ENCODE data around the gene MUC4.
"Not testable (repeated sequence)": the region's sequence is repeated elsewhere in the genome, so short reads cannot be mapped to it uniquely, and the experiment has no call there.

MUC4 gene

DNA sequence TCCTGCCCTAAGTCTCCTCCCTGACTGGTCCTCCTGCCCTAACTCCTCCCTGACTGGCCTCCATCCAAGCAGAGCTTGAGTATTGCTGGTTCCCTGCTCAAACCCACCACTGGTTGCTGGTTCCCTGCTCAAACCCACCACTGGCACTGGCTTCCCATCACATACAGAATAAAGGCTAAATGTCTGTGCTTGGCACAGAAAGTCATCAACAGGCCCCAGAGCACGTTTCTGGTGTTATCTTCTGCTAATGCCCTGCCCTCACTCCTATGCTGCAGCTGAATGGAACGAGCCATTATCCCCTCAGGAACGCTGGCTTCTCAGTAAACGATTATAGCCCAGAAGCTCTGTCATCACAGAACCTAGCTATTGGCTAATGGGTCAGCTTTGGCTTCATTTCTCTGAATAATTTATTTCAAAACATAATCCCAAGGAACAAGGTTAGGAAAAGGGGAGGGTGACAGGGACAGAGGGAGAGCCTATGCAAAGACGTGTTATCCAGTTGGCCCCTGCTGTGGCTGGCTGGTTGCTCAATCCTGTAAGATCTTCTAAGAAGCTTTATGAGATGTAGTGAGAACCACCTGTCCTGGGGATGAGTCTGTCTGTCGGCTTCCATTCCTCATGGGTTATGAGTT is 97.2 kb downstream of the MUC4 start:
- no peak for DNase-seq

DNA sequence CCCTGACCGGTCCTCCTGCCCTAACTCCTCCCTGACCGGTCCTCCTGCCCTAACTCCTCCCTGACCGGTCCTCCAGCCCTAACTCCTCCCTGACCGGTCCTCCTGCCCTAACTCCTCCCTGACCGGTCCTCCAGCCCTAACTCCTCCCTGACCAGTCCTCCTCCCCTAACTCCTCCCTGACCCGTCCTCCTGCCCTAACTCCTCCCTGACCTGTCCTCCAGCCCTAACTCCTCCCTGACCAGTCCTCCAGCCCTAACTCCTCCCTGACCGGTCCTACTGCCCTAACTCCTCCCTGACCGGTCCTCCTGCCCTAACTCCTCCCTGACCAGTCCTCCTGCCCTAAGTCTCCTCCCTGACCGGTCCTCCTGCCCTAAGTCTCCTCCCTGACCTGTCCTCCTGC is 98.6 kb downstream of the MUC4 start:
- not testable (repeated sequence) for DNase-seq

DNA sequence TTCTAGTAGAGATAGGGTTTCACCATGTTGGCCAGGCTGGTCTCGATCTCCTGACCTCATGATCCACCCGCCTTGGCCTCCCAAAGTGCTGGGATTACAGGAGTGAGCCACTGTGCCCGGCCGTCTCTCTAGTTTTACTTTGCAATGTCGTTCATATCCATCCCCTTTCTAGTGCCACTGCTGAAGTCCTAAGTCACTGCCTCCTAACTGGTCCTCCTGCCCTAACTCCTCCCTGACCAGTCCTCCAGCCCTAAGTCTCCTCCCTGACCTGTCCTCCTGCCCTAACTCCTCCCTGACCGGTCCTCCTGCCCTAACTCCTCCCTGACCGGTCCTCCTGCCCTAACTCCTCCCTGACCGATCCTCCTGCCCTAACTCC is 99.2 kb downstream of the MUC4 start:
- not testable (repeated sequence) for DNase-seq

DNA sequence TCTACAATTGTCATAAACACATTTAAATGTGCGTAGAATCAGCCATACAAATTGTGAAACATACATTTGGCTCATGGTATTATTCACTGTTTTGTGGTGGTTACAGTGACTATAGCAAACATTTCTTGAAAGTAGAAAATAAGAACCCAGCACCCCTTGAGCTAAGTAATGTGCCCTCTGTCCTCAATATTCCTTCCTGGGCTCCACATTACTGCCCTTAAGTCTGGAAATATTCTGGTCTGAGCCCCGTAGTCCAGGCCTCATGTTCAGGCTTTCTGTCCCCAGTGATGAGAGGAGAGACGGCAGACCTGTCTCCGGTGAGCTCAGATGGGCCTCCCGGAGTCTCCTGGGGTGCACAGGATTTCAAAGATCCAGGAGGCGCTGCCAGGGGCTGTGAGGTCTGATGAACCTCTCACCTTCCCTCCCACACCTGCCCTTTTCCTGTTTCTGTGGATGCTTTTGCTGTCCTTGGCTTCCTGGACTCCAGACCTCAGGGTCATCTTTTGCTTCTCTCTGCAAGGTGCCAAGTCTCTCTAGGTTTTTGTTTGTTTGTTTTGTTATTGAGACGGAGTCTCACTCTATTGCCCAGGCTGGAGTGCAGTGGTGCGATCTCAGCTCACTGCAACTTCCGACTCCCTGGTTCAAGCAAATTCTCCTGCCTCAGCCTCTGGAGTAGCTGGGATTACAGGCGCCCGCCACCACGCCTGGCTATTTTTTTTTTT is 99.8 kb downstream of the MUC4 start:
- DNase-seq: no peak

DNA sequence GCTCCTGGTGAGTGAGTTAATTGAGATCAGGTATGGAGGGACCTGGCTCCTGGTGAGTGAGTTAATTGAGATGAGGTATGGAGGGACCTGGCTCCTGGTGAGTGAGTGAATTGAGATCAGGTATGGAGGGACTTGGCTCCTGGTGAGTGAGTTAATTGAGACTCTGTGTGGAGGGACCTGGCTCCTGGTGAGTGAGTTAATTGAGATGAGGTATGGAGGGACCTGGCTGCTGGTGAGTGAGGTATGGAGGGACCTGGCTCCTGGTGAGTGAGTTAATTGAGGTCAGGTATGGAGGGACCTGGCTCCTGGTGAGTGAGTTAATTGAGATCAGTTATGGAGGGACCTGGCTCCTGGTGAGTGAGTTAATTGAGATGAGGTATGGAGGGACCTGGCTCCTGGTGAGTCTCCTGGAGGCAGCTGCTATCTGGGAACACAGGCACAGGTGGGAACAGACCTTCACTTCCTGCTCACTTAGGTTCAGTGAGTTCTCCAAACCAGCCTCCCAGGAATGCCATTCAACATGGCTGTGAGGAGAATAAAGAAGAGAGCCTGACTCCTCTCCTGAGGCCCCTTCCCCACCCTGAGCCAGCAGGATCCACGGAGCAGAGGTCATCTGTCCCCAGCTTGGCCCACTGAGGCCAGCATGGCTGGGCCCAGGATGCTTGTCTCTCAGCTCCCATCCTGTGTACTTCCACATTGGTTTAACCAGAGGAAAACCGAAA is 100.5 kb downstream of the MUC4 start:
- DNase-seq: not testable (repeated sequence)

DNA sequence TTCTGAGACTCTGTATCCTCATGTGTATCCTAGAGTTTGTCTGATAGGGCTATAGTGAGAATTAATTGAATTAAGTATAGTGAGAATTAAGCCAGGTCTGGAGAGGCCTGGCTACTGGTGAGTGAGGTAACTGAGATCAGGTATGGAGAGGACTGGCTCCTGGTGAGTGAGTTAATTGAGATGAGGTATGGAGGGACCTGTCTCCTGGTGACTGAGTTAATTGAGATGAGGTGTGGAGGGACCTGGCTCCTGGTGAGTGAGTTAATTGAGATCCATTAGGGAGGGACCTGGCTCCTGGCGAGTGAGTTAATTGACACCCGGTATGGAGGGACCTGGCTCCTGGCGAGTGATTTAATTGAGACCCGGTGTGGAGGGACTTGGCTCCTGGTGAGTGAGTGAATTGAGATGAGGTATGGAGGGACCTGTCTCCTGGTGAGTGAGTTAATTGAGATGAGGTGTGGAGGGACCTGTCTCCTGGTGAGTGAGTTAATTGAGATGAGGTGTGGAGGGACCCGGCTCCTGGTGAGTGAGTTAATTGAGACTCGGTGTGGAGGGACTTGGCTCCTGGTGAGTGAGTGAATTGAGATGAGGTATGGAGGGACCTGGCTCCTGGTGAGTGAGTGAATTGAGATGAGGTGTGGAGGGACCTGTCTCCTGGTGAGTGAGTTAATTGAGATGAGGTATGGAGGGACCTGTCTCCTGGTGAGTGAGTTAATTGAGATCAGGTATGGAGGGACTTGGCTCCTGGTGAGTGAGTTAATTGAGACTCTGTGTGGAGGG is 101.4 kb downstream of the MUC4 start:
- DNase-seq: not testable (repeated sequence)

DNA sequence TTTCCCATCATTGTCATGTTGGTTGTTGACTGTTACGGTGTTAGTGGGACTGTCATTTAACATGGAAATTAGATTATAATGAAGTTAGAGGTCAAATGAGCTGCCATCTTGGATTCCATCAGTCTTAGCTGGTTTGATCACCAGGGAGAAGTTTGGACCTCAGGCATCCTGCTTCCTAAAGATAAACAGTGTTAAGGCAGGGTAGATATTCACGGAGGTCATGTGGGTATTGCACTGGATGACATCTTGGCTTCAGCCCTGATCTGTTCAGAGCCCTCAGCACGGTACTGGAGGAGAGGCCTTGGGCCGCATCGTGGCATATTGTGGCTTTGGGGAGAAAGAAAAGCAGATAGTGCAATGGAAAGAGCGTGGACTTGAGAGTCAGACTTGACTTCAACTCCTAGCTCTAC is 102.0 kb downstream of the MUC4 start:
- DNase-seq: no peak

DNA sequence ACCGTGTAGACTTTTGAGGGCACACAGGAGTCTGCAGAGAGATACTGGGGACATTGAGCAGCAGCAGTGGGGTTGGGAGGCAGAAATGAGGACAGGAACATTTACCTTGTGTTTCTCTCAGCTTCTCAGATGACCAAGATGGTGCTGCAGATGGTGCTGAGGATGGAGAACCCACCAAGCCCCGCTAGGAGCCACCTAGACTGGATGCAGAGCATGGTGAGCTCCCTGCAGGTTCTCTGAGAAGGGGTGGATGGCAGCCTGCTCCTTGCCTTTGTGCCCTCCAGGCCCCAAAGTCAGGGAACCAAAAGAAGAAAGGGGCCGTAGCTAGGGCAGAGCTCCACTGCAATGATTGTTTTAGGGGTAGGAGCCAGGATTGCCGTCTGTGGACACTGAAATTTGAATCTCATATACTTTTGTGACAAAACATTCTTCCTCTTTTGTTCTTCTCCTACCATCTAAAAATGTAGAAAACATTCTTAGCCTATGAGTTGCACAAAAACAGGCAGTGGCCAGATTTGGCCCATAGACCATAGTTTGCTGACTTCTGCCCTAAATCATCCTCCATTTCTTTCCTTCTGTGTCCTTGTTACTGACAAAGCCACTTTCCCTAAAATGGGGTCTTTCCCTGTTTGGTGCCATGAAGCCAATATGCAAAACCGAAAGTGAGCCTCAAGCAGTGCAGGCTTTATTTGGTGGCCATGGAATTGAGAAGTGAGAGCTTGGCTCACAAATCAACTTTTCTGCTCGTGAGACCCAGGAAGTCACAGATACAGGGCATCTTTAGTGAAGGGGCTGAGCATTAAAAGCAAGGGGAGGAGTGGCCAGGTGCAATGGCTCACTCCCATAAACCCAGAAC is 102.9 kb downstream of the MUC4 start:
- no peak for DNase-seq

DNA sequence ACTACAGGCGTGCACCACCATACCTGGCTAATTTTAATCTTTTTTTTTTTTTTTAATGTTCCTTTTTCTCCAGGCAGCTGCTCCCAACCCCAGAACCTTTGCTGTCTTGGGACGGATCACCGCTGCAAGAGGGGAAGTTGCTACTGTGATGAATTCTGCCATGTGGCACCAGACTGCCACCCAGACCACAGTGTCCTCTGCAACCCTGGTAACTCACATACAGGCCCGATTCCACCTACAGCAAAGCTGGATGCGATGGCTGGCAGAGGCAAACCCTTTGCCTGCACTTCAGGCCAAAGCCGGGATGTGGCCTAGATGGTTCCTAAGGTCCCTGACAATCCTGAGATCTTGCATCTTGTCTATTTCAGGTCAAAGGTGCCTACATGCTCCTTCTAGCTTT is 103.7 kb downstream of the MUC4 start:
- DNase-seq: no peak

DNA sequence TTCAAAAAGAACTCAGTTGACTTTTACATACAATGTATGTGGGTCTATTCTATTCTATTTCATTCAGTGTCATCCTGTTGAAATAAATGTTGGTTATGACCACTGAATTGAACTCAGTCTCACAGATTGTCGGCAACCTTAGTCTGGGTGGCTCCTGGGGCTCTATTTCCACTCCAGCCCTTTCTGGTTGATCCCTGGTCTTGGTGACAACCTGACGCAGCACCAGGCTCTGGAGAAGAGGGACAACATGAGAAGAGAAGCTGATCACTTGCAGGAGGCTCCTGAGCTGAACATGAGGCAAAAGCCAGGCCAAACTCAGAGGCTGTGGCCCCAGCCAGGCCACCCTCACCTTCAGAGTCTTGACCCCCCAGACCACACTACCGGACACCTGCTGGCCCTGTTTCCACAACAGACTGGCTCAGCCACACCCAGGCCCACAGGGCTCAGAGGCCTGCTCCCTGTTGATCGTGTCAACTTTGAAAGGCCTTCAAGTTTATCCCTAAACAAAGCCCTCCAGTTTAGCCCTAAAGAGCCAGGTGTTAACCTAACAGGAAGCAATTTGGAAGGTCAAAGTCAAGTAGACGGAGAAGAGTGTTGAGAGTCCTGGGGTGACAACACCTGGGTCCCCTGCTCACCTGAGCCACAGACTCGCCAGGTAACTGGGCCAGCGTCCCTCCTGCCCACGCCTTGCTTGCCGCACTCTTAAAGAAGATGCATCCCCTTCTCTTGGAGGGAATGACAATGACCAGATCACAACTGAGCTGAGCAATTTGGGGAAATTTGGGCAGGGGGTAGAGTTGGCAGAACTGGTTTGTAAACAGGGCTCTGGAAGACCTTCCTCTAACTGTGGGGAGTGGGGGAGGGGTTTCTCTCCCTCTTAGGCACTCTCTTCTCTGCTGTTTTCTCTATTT is 106.4 kb downstream of the MUC4 start:
- no peak for DNase-seq

DNA sequence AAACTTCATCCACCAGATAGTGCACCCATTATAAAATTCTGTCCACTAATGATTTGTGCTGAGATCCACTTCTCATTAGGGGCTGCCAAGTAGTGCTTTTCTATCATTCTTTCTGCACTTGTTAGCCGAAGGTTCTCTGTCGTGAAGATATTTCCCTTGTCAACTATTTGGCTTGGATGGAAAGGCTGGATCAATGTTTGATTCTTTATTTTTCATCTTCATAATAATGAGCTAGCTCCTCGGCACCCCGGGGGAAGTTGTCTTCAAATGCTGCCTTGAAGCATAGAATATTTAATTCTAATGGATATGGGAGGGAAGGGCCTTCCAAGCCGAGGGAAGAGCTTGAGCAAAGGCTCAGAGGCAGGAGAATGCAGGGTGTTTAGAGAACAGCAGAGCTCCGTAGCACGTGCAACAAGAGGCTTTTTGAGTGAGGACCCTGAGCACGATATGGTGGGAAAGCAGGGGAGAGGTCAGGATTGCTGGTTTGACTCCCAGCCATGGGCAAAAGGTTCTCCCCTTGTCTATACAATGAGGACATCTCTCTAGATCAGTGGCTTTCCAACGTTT is 107.2 kb downstream of the MUC4 start:
- DNase-seq: no peak

DNA sequence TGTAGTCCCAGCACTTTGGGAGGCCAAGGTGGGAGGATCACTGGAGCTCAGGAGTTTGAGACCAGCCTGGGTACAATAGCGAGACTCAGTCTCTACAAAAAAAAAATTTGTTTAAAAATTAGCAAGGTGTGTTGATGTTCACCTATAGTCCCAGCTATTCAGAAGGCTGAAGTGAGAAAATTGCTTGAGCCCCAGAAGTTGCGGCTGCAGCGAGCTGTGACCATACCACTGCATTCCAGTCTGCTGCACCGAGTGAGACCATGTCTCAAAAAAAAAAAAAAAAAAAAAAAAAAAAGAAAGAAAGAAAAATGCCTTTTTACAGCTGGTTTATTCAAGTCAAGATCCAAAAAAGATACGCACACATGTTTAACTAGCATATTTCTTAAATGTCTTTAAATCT is 108.0 kb downstream of the MUC4 start:
- no peak for DNase-seq

DNA sequence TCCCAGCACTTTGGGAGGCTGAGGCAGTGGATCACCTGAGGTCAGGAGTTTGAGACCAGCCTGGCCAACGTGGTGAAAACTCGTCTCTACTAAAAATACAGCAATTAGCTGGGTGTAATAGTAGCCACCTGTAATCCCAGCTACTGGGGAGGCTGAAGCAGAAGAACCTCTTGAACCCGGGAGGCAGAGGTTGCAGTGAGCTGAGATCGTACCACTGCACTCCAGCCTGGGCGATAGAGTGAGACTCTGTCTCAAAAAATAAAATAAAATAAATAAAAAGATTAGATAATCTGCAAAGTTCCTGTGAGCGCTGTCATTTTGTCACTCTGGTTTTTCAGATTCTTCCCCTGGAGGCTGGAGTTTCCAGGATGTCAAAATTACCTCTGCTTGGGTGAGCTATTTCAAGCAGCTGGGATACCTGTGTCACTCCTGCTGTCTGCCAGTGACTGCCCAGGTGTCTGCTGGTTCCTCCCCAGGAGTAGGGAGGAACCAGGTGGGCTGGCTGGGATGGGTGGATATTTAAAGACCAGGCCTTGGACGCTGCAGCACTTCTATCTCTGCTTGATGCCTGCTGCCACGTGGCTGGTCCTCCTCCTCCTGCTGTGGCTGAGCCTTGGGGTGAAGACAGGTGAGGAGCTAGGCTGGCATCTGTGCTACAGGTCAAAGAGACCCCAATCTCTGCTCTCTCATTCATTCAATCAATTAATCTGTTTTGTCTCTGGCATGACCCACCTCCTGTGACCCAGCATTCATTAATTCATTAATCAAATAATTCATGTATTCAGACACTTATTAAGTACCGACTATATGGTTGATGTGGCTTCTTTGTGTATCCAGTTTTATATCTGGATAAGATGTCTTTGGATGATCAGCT is 110.5 kb downstream of the MUC4 start:
- no peak for DNase-seq

DNA sequence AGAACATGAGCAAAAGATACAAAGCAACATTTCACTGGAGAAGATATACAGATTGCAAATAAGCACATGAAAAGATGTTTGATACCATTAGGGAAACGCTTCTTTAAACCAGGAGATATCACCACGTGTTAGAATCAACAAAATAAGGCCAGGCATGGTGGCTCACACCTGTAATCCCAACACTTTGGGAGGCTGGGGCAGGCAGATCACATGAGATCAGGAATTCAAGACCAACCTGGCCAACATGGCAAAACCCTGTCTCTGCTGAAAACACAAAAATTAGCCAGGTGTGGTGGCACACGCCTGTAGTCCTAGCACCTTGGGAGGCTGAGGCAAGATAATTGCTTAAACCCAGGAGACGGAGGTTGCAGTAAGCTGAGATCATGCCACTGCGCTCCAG is 111.4 kb downstream of the MUC4 start:
- DNase-seq: no peak

DNA sequence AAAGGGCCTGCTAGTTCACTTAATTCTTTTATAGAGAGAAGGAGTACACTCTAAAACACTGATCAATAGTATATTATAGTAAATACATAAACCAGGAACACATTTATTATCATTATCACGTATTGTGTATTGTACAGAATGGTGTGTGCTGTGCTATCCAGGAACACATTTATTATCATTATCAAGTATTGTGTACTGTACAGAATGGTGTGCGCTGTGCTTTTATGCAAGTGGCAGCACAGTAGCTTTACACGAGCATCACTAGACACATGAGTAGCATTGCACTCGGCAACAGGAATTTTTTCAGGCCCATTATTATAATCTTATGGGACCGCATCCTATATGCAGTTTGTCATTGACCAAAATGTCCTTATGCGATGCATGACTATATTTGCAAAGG is 111.9 kb downstream of the MUC4 start:
- no peak for DNase-seq

DNA sequence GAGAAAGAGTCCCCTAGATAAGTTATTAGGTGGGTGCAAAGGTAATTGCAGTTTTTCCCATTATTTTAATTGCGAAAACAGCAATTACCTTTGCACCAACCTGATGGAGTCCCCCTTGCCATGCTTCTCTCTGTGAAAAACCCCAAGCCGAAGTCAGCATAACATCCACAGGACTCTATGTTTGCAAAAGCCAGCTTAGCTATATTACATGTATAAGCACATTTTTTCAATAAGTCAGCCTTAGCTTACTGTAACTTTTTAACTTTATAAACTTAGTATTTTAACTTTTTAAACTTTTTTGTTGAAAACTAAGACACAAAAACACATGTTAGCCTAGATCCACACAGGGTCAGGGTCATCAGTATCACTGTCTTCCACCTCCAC is 112.3 kb downstream of the MUC4 start:
- DNase-seq: no peak

DNA sequence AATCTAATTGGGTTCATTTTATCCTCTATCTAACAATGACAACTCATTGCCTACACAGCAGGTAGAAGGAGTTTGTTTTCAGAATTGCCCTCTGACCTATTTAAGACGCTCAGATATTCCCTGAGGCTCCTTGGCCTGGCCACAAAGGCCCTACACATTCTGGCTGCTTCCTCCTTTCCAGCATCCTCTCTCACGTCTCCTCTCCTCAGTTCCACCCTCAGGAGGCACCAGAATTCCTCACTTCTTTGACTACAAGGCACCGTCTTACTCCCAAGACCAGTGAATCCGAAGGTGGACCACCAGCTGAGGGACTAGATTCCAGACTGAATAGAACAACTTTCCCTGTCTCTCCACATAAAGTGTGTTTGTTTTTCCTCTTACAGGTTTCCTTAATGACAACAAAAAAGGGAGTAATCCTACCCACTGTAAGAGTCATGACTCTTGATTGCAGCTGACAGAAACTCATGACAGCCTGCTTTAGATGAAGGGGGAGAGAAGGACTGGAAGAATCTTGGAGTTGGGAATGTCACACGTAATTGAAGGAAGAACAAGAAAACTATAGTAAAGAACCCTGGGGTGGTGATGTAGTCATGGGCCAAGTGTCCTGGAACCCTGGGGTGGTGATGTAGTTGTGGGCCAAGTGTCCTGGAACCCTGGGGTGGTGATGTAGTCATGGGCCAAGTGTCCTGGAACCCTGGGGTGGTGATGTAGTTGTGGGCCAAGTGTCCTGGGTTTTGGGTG is 112.9 kb downstream of the MUC4 start:
- DNase-seq: no peak

DNA sequence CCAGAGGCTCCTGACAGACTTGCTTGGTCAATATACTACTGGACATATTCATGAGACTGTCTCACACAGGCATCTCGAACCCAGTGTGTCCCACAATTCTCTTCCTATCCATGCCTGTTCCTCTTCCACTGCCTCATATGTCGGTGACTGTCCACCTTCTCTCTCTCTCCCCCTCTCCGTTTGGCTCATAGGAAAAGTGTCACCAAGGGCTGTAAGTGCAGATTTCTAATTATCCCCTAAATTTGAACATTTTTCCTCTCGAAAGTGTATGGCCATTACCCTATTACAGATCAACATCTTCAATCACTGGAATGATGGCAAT is 113.4 kb downstream of the MUC4 start:
- DNase-seq: no peak

DNA sequence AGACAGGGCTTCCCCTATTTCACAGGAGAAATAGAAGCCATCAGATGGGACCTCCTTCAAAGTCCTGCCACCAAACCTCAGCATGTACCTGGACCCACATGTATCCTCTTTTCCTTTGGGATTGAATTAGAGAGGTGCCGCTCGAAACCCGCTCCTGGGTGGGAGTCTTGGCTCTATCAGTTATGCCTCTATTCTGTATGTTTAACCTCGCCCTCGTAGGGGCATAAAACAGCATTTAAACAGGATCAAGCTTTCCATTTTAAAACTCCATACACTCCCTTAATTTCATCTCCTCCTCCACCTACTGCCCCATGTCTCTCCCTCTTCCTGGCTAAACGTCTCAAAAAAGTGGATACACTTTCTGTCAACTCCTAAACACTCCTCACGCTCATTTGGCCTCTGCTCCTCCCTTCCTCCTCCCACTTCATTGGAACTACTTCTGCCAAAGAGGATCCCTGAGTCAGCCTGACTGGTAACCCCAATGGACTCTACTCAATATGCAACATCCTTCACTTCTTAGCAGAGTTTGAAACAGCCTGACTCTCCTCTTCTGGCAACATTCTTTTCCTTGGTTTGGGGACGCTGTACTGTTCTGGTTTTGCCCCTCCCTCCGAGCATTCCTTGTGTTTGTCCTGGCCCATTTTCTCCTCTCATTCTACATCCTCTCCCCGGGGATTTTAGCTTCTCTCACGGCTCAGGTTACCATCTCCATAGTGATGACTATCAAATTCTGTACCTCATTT is 114.0 kb downstream of the MUC4 start:
- no peak for DNase-seq
